Measurements from ENCODE around the gene CDC14A. TPM values are rescaled to one million over a fixed set of nuclear protein-coding genes. Genes with fewer than 3 reads are reported as not detected.

CDC14A gene
- total and polyA plus RNA-seq, 2 of the 8 experiments (the other 6 are each of a cell fraction or from before 2014, with no cell fraction given), result 3.2 to 8.9 TPM

DNA sequence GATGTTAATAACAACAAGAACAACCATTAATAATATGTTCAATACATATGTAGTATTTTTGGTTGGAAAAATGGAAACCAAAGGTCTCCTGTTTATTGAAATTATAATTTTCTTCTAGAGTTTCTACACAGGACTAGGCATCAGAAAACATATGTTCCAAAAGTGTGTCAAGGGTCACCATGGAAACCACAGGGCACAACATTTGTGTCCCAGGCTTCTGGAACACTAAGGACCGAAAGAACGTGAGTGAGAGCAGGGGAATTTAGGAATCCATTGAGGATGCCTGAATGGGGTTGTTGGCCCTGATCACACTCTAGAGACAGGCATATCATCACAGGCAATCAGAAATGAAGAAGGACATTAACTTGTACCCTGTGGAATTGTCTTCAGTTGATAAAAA, 7.5 kb upstream of the CDC14A start (continued):
- TF ChIP-seq RFX5 (IDR thresholded peaks at IDR 0.05; ENCODE audit: borderline replicate concordance, low read depth, low read length) (no peak), TCF12 (IDR thresholded peaks at IDR 0.05; ENCODE audit: low read depth, low read length) (no peak), TAF7 (optimal IDR thresholded peaks at IDR 0.05; ENCODE audit: borderline replicate concordance, low read depth, low read length) (no peak), TAF1 (IDR thresholded peaks at IDR 0.05; ENCODE audit: low read depth, low read length) (no peak)

All from H1 (cell line).